MM.1S (cell line): ENCODE results near the gene HMGB2.

Source experiments
- CTCF ChIP-seq: fragments of 300-600 bp; sonication (generic); IDR thresholded peaks from 2 replicates; pipeline ENCODE4 v1.5.1; 2016; ENCODE audit warnings: antibody characterized with exemption, low read length, mixed read lengths
- EZH2 ChIP-seq: fragments of 300-600 bp; sonication (generic); optimal IDR thresholded peaks from 2 replicates; pipeline ENCODE3; 2017; ENCODE audit warnings: low read depth, mild to moderate bottlenecking, antibody characterized with exemption, low read length, mixed read lengths

DNA sequence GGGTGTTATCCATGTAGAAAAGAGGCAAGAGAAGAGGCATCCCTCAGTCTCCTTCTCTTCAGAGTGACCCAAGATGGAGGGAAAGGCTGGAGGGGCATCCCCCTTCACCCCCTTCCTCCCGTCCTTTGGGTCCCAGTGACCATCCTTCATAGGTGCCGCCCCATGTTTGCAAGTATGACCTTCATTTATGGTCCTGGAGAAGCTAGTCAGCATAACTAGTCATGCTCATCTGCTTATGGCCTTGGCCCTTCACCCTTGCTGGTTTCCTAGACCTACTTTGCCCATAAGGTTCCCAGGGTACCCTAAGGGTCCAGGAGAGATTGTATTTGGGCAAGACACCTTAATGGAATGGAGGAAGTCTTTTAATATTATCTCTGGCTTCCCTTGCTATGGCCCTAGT, 46.7 kb downstream of the HMGB2 start:
- TF ChIP-seq EZH2 (no peak), CTCF (no peak)
